ENCODE data around the gene EEF1A1. TPM values are rescaled to one million over a fixed set of nuclear protein-coding genes. Genes with fewer than 3 reads are reported as not detected.
"Not testable (repeated sequence)": the region's sequence is repeated elsewhere in the genome, so short reads cannot be mapped to it uniquely, and the experiment has no call there.

Gene EEF1A1
- 1,362 TPM for total RNA-seq
- long read RNA-seq, full-length matches to known transcripts: 604 of 675 reads
- long read RNA-seq, partial matches to known transcripts: 69 of 675 reads
- long read RNA-seq, other reads (novel, unspliced or antisense): 2 of 675 reads

GRCh38 chr6:73520688-73521350 lies at the start of gene EEF1A1:
Gene EEF1A1 (minus strand): TSS chr6:73521032. CDS start chr6:73520026, 1,006 bp downstream.
- DNase-seq (peak; percentile 99), ATAC-seq (ENCODE audit: poor library complexity) (peak; percentile 91)
- intact Hi-C loops (cut with DNase I): loop anchor here (10.0 kb wide), 1 partner anchor 64 kb away; no protein-coding TSS in a partner anchor

GRCh38 chr6:73569121-73569520 lies 48.3 kb upstream of the EEF1A1 start:
- DNase-seq (no peak), ATAC-seq (ENCODE audit: poor library complexity) (no peak)
- intact Hi-C loops (cut with DNase I): no loop called here

- intact Hi-C loops (cut with DNase I): no loop called here
- ATAC-seq (ENCODE audit: poor library complexity) (peak; percentile 34), DNase-seq (peak; percentile 68)
Measured at GRCh38 chr6:73566954-73567591, 46.2 kb upstream of the EEF1A1 start.

GRCh38 chr6:73566486-73566871 lies 45.6 kb upstream of the EEF1A1 start:
- ATAC-seq (ENCODE audit: poor library complexity); intact Hi-C loops (cut with DNase I); DNase-seq: not testable (repeated sequence)

- intact Hi-C loops (cut with DNase I): no loop called here
- no peak for DNase-seq
- no peak for ATAC-seq (ENCODE audit: poor library complexity)
Measured at GRCh38 chr6:73565767-73566485, 45.1 kb upstream of the EEF1A1 start.

- intact Hi-C loops (cut with DNase I): no loop called here
- no peak for DNase-seq
- no peak for ATAC-seq (ENCODE audit: poor library complexity)
Measured at GRCh38 chr6:73564578-73565345, 43.9 kb upstream of the EEF1A1 start.

- intact Hi-C loops (cut with DNase I): no loop called here
- DNase-seq (no peak), ATAC-seq (ENCODE audit: poor library complexity) (no peak)
Measured at GRCh38 chr6:73562558-73562957, 41.7 kb upstream of the EEF1A1 start.

GRCh38 chr6:73560853-73561407 lies 40.1 kb upstream of the EEF1A1 start:
- intact Hi-C loops (cut with DNase I): no loop called here
- DNase-seq (no peak), ATAC-seq (ENCODE audit: poor library complexity) (no peak)

- DNase-seq (no peak), ATAC-seq (ENCODE audit: poor library complexity) (no peak)
- intact Hi-C loops (cut with DNase I): no loop called here
Measured at GRCh38 chr6:73560182-73560732, 39.4 kb upstream of the EEF1A1 start.

GRCh38 chr6:73559399-73559794 lies 38.6 kb upstream of the EEF1A1 start:
- not testable (repeated sequence) for ATAC-seq (ENCODE audit: poor library complexity); DNase-seq

GRCh38 chr6:73558624-73559398 lies 38.0 kb upstream of the EEF1A1 start:
- intact Hi-C loops (cut with DNase I): no loop called here
- ATAC-seq (ENCODE audit: poor library complexity): no peak

More at GRCh38 chr6:73559399-73559794, 38.6 kb upstream of the EEF1A1 start:
- intact Hi-C loops (cut with DNase I): not testable (repeated sequence)

GRCh38 chr6:73556836-73557235 lies 36.0 kb upstream of the EEF1A1 start:
- intact Hi-C loops (cut with DNase I): no loop called here
- ATAC-seq (ENCODE audit: poor library complexity): no peak
- no peak for DNase-seq

More at GRCh38 chr6:73558624-73559398, 38.0 kb upstream of the EEF1A1 start:
- no peak for DNase-seq

- ATAC-seq (ENCODE audit: poor library complexity); intact Hi-C loops (cut with DNase I); DNase-seq: not testable (repeated sequence)
Measured at GRCh38 chr6:73555380-73555949, 34.6 kb upstream of the EEF1A1 start.

GRCh38 chr6:73551115-73551514 lies 30.3 kb upstream of the EEF1A1 start:
- DNase-seq; ATAC-seq (ENCODE audit: poor library complexity); intact Hi-C loops (cut with DNase I): not testable (repeated sequence)

- ATAC-seq (ENCODE audit: poor library complexity) (no peak), DNase-seq (no peak)
- intact Hi-C loops (cut with DNase I): no loop called here
Measured at GRCh38 chr6:73548458-73549446, 27.9 kb upstream of the EEF1A1 start.

GRCh38 chr6:73547036-73547435 lies 26.2 kb upstream of the EEF1A1 start:
- ATAC-seq (ENCODE audit: poor library complexity): no peak
- DNase-seq: no peak
- intact Hi-C loops (cut with DNase I): no loop called here
